PC-9 (cell line): Measurements from ENCODE around the gene CDC42BPB.

Experiments
- EZH2 ChIP-seq: fragments of 200-600 bp; sonication (generic); IDR thresholded peaks from 2 replicates; pipeline ENCODE4 v1.8.0; 2017; ENCODE audit warnings: antibody characterized with exemption, low read depth
- TF ChIP-seq, protein P1 (sequence below): fragments of 200-600 bp; sonication (generic); conservative IDR thresholded peaks from 2 replicates; pipeline ENCODE4 v1.6.1; 2017; ENCODE audit warnings: mixed run types, antibody characterized with exemption, mild to moderate bottlenecking, moderate library complexity

DNA sequence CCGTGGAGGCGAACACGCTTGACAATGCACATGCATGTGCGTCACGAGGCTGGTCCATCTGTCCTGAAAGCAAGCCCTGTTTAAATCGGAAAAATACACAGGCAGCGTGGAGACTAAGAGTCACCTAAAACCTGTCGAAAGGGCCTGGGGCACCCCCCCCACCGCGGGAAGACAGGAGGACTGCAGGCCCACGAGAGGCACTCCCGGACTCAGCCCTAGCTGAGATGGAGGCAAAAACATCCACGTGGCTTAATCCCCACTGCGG, 54.1 kb downstream of the CDC42BPB start:
- TF ChIP-seq, protein P1, sequence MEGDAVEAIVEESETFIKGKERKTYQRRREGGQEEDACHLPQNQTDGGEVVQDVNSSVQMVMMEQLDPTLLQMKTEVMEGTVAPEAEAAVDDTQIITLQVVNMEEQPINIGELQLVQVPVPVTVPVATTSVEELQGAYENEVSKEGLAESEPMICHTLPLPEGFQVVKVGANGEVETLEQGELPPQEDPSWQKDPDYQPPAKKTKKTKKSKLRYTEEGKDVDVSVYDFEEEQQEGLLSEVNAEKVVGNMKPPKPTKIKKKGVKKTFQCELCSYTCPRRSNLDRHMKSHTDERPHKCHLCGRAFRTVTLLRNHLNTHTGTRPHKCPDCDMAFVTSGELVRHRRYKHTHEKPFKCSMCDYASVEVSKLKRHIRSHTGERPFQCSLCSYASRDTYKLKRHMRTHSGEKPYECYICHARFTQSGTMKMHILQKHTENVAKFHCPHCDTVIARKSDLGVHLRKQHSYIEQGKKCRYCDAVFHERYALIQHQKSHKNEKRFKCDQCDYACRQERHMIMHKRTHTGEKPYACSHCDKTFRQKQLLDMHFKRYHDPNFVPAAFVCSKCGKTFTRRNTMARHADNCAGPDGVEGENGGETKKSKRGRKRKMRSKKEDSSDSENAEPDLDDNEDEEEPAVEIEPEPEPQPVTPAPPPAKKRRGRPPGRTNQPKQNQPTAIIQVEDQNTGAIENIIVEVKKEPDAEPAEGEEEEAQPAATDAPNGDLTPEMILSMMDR, result no peak
- TF ChIP-seq EZH2, result no peak
